Fibroblast of lung (primary cell): Measurements from ENCODE around the gene NLRP4. TPM values are rescaled to one million over a fixed set of nuclear protein-coding genes. Genes with fewer than 3 reads are reported as not detected.

ENCODE experiments used
- DNase-seq, 2 donors: peaks; one replicate each; pipeline versions ENCODE4 v3.0.0 to v3.0.0-alpha.2; 2010; ENCODE audit warnings: low read depth in 2 of 2
- H2AFZ ChIP-seq: 2 replicates; pipeline ENCODE4 v1.5.1; 2012; ENCODE audit warnings: low read length, control low read depth, inconsistent platforms
- H3K27ac ChIP-seq: 2 replicates; pipeline ENCODE4 v1.5.1; 2011; ENCODE audit warnings: low read length, control low read depth; ENCODE audit not compliant: insufficient read depth
- H3K27me3 ChIP-seq: 2 replicates; pipeline ENCODE4 v1.5.1; 2011; ENCODE audit warnings: mild to moderate bottlenecking, low read length; ENCODE audit not compliant: control insufficient read depth, insufficient read depth
- H3K36me3 ChIP-seq: 2 replicates; pipeline ENCODE4 v1.5.1; 2011; ENCODE audit warnings: low read length; ENCODE audit not compliant: control insufficient read depth, insufficient read depth
- H3K4me1 ChIP-seq: 2 replicates; pipeline ENCODE4 v1.5.1; 2011; ENCODE audit warnings: low read length; ENCODE audit not compliant: control insufficient read depth, insufficient read depth; ENCODE audit errors: extremely low read depth
- H3K4me2 ChIP-seq: 2 replicates; pipeline ENCODE4 v1.5.1; 2011; ENCODE audit warnings: low read length, control low read depth; ENCODE audit not compliant: insufficient read depth; ENCODE audit errors: extremely low read depth
- H3K4me3 ChIP-seq, 4 experiments: fragments of 200-600 bp in 1 of 4; sonication (generic) in 1 of 4; replicated peaks in 1 of 4; 2 replicates each; pipeline ENCODE4 v1.5.1; 2011 to 2016; ENCODE audit warnings: low read length in 4 of 4, low read depth in 3 of 4, mild to moderate bottlenecking in 3 of 4, control low read depth in 2 of 4, inconsistent platforms in 1 of 4, mixed read lengths in 1 of 4; ENCODE audit not compliant: insufficient read depth in 1 of 4; ENCODE audit errors: control extremely low read depth in 1 of 4
- H3K79me2 ChIP-seq: 2 replicates; pipeline ENCODE4 v1.5.1; 2012; ENCODE audit warnings: mild to moderate bottlenecking, low read length, inconsistent platforms; ENCODE audit not compliant: control insufficient read depth, insufficient read depth
- H3K9ac ChIP-seq: 2 replicates; pipeline ENCODE4 v1.5.1; 2011; ENCODE audit warnings: mild to moderate bottlenecking, low read length, control low read depth; ENCODE audit not compliant: insufficient read depth
- H3K9me3 ChIP-seq: 2 replicates; pipeline ENCODE4 v1.5.1; 2012; ENCODE audit warnings: low read depth, low read length; ENCODE audit not compliant: control insufficient read depth, insufficient read depth
- H4K20me1 ChIP-seq: 2 replicates; pipeline ENCODE4 v1.5.1; 2011; ENCODE audit warnings: low read length; ENCODE audit not compliant: control insufficient read depth, insufficient read depth; ENCODE audit errors: extremely low read depth
- CTCF ChIP-seq, 2 donors: IDR thresholded peaks in 1 of 2; conservative IDR thresholded peaks in 1 of 2; 1 replicate in 1 of 2; 2 replicates in 1 of 2; pipeline ENCODE4 v1.5.1; 2011 to 2012; ENCODE audit warnings: low read length in 2 of 2, control low read depth in 1 of 2, inconsistent platforms in 1 of 2, low read depth in 1 of 2, mild to moderate bottlenecking in 1 of 2
- EZH2 ChIP-seq: IDR thresholded peaks from 2 replicates; pipeline ENCODE4 v1.5.1; 2012; ENCODE audit warnings: low read length, control low read depth, mild to moderate bottlenecking; ENCODE audit errors: missing control alignments
- polyA plus RNA-seq, 2 donors: library from polyadenylated mRNA; depleted of rRNA in 1 of 2; stranded (reverse) in 1 of 2; unstranded in 1 of 2; fragments of >200 nt; gene quantifications; 2 replicates each; pipeline ENCODE4 v1.2.1, GENCODE V29; 2011 to 2012; ENCODE audit warnings: missing spikeins in 1 of 2
- total RNA-seq: library from RNA; depleted of rRNA; stranded (reverse); fragments of >200 nt; gene quantifications from 2 replicates; pipeline ENCODE4 v1.2.1, GENCODE V29; 2014

Gene NLRP4
- total and polyA plus RNA-seq, 2 donors (not counting 1 experiment from before 2014, with no cell fraction given): not detected

GRCh38 chr19:55898911-55899310, 62.6 kb downstream of the NLRP4 start:
- Histone ChIP-seq H3K4me1 (no peaks in the 10 kb centered on the region), H4K20me1 (no peaks in the 10 kb centered on the region)

GRCh38 chr19:55901369-55902079, 65.2 kb downstream of the NLRP4 start:
- no peaks in the 10 kb centered on the region for H3K4me1 ChIP-seq
- no peaks in the 10 kb centered on the region for H3K9me3 ChIP-seq
- no peak for DNase-seq
- H3K27me3 ChIP-seq: no peaks in the 10 kb centered on the region
- no peaks in the 10 kb centered on the region for H3K36me3 ChIP-seq
- H3K9ac ChIP-seq: no peak overlapping the region
- no peak overlapping the region for H3K27ac ChIP-seq
- no peak for TF ChIP-seq CTCF (conservative IDR thresholded peaks at IDR 0.05 in 1 of 2, IDR thresholded peaks at IDR 0.05 in 1 of 2; ENCODE audit: low read depth in 1 of 2, low read length in 2 of 2)
- no peak for TF ChIP-seq EZH2
- no peaks in the 10 kb centered on the region for H3K79me2 ChIP-seq
- no peaks in the 10 kb centered on the region for H4K20me1 ChIP-seq
- H2AFZ ChIP-seq: no peak overlapping the region
- no peak overlapping the region for H3K4me2 ChIP-seq
- no peak overlapping the region for H3K4me3 ChIP-seq

More at GRCh38 chr19:55898911-55899310, 62.6 kb downstream of the NLRP4 start:
- Histone ChIP-seq H2AFZ (no peak overlapping the region), H3K27me3 (no peaks in the 10 kb centered on the region), H3K4me3 (no peak overlapping the region), H3K9me3 (no peaks in the 10 kb centered on the region), H3K27ac (no peak overlapping the region), H3K79me2 (no peaks in the 10 kb centered on the region), H3K4me2 (no peak overlapping the region), H3K9ac (no peak overlapping the region), H3K36me3 (no peaks in the 10 kb centered on the region)
- DNase-seq: no peak
- TF ChIP-seq CTCF (conservative IDR thresholded peaks at IDR 0.05 in 1 of 2, IDR thresholded peaks at IDR 0.05 in 1 of 2; ENCODE audit: low read depth in 1 of 2, low read length in 2 of 2) (no peak), EZH2 (no peak)

GRCh38 chr19:55902080-55902751, 65.9 kb downstream of the NLRP4 start:
- no peaks in the 10 kb centered on the region for H3K36me3 ChIP-seq
- no peaks in the 10 kb centered on the region for H3K27me3 ChIP-seq
- DNase-seq: no peak
- no peak overlapping the region for H3K9ac ChIP-seq
- no peaks in the 10 kb centered on the region for H3K4me1 ChIP-seq
- no peaks in the 10 kb centered on the region for H3K79me2 ChIP-seq
- H3K27ac ChIP-seq: no peak overlapping the region
- no peak overlapping the region for H3K4me2 ChIP-seq
- H2AFZ ChIP-seq: no peak overlapping the region
- H4K20me1 ChIP-seq: no peaks in the 10 kb centered on the region
- no peak for TF ChIP-seq CTCF (conservative IDR thresholded peaks at IDR 0.05 in 1 of 2, IDR thresholded peaks at IDR 0.05 in 1 of 2; ENCODE audit: low read depth in 1 of 2, low read length in 2 of 2)
- TF ChIP-seq EZH2: no peak
- no peak overlapping the region for H3K4me3 ChIP-seq
- no peaks in the 10 kb centered on the region for H3K9me3 ChIP-seq
